ENCODE measurements around the gene TNIK.
"Not testable (repeated sequence)": the region's sequence is repeated elsewhere in the genome, so short reads cannot be mapped to it uniquely, and the experiment has no call there.

The TNIK gene

GRCh38 chr3:171429635-171430034, 30.6 kb downstream of the TNIK start:
- intact Hi-C loops (cut with DNase I; ENCODE audit: low total_unique reads), result no loop called here
- peaks cover 0 to 5% (median 0%) of the 10 kb centered on the region in 4 donors for H3K4me1 ChIP-seq
- H3K27ac ChIP-seq, result no peak overlapping the region
- no peak for TF ChIP-seq CTCF (IDR thresholded peaks at IDR 0.05)
- H3K9me3 ChIP-seq, result no peaks in the 10 kb centered on the region
- no peak for DNase-seq
- H3K36me3 ChIP-seq, result no peaks in the 10 kb centered on the region
- H3K4me3 ChIP-seq, result no peak overlapping the region
- no peaks in the 10 kb centered on the region for H3K27me3 ChIP-seq

GRCh38 chr3:171428892-171429291, 31.3 kb downstream of the TNIK start:
- H3K9me3 ChIP-seq, result no peaks in the 10 kb centered on the region
- TF ChIP-seq CTCF (IDR thresholded peaks at IDR 0.05), result no peak
- intact Hi-C loops (cut with DNase I; ENCODE audit: low total_unique reads), result no loop called here
- H3K4me3 ChIP-seq, result no peak overlapping the region
- no peaks in the 10 kb centered on the region for H3K36me3 ChIP-seq
- no peak for DNase-seq
- no peaks in the 10 kb centered on the region for H3K27me3 ChIP-seq
- no peak overlapping the region for H3K27ac ChIP-seq
- H3K4me1 ChIP-seq, result peaks cover 0 to 5% (median 0%) of the 10 kb centered on the region in 4 donors

- Histone ChIP-seq H3K36me3 (no peaks in the 10 kb centered on the region), H3K9me3 (no peaks in the 10 kb centered on the region), H3K27ac (no peak overlapping the region), H3K4me1 (peaks cover 0 to 5% (median 0%) of the 10 kb centered on the region in 4 donors), H3K4me3 (no peak overlapping the region), H3K27me3 (no peaks in the 10 kb centered on the region)
- intact Hi-C loops (cut with DNase I; ENCODE audit: low total_unique reads), result no loop called here
- TF ChIP-seq CTCF (IDR thresholded peaks at IDR 0.05), result no peak
- no peak for DNase-seq
These were observed 31.9 kb downstream of the TNIK start for GRCh38 chr3:171428321-171428787.

- no peak overlapping the region for H3K27ac ChIP-seq
- no peaks in the 10 kb centered on the region for H3K36me3 ChIP-seq
- DNase-seq, result no peak
- no peaks in the 10 kb centered on the region for H3K9me3 ChIP-seq
- intact Hi-C loops (cut with DNase I; ENCODE audit: low total_unique reads), result no loop called here
- H3K4me3 ChIP-seq, result no peak overlapping the region
- no peak for TF ChIP-seq CTCF (IDR thresholded peaks at IDR 0.05)
- H3K4me1 ChIP-seq, result peaks cover 0 to 5% (median 0%) of the 10 kb centered on the region in 4 donors
- H3K27me3 ChIP-seq, result no peaks in the 10 kb centered on the region
These were observed 32.4 kb downstream of the TNIK start for GRCh38 chr3:171427771-171428320.

GRCh38 chr3:171424063-171424462, 36.1 kb downstream of the TNIK start:
- intact Hi-C loops (cut with DNase I; ENCODE audit: low total_unique reads); H3K4me3 ChIP-seq: not testable (repeated sequence)

GRCh38 chr3:171422855-171423254, 37.4 kb downstream of the TNIK start:
- intact Hi-C loops (cut with DNase I; ENCODE audit: low total_unique reads); H3K9me3 ChIP-seq; H3K4me3 ChIP-seq; H3K36me3 ChIP-seq; H3K27ac ChIP-seq; DNase-seq; H3K27me3 ChIP-seq: not testable (repeated sequence)
- peaks cover 0 to 10% (median under 1%) of the 10 kb centered on the region in 4 donors for H3K4me1 ChIP-seq

More at GRCh38 chr3:171424063-171424462, 36.1 kb downstream of the TNIK start:
- H3K27me3 ChIP-seq, H3K9me3 ChIP-seq, H3K36me3 ChIP-seq, DNase-seq, H3K27ac ChIP-seq: not testable (repeated sequence)
- H3K4me1 ChIP-seq, result peaks cover 0 to 10% (median 0%) of the 10 kb centered on the region in 4 donors

- DNase-seq, result no peak
These were observed 39.5 kb downstream of the TNIK start for GRCh38 chr3:171420667-171421066.

More at GRCh38 chr3:171420667-171421066, 39.5 kb downstream of the TNIK start:
- intact Hi-C loops (cut with DNase I; ENCODE audit: low total_unique reads), result no loop called here
- no peaks in the 10 kb centered on the region for H3K36me3 ChIP-seq
- no peaks in the 10 kb centered on the region for H3K27me3 ChIP-seq
- no peak overlapping the region for H3K4me3 ChIP-seq
- H3K9me3 ChIP-seq, result no peaks in the 10 kb centered on the region
- no peak overlapping the region for H3K27ac ChIP-seq
- peaks cover 0 to 14% (median 2%) of the 10 kb centered on the region in 4 donors for H3K4me1 ChIP-seq
- no peak for TF ChIP-seq CTCF (IDR thresholded peaks at IDR 0.05)

Data from tibial artery (tissue), 4 donors.